HCT116 (cell line): ENCODE results near the gene SPAG8. TPM values are rescaled to one million over a fixed set of nuclear protein-coding genes. Genes with fewer than 3 reads are reported as not detected.

Experiments used
- ATAC-seq: fragments of 200-7000 bp; cut with Tn5 transposase; 2 replicates; pipeline ENCODE4 v1.9.1; 2020; ENCODE audit warnings: mild to moderate bottlenecking, moderate library complexity
- BruUV-seq: library from RNA; stranded (reverse); fragments of 400-500 nt; replicated peaks from 2 replicates; lab custom pipeline; 2021; lab: Mats Ljungman, UMichigan
- CTCF ChIA-PET: fragments of 300-600 bp; sonication (Branson Sonifier 250); formaldehyde crosslinking; loops from one replicate; lab custom pipeline; 2021; ENCODE audit warnings: antibody characterized with exemption; lab: Charles Lee
- POLR2A ChIA-PET: fragments of 300-600, 350-600 bp; sonication (Branson Sonifier 250); formaldehyde crosslinking; loops from one replicate; lab custom pipeline; 2021; ENCODE audit warnings: antibody characterized with exemption; lab: Charles Lee
- RAD21 ChIA-PET, 2 experiments: fragments of 300-600 bp; sonication (Branson Sonifier 250); formaldehyde crosslinking; loops; one replicate each; lab custom pipeline; 2023; ENCODE audit warnings: low total read pairs in 2 of 2; ENCODE audit not compliant: uncharacterized antibody in 2 of 2, unreplicated experiment in 2 of 2, low non-redundant PET in 1 of 2; lab: Charles Lee
- DNase-seq: peaks from one replicate; pipeline ENCODE4 v3.0.0-alpha.2; 2010; ENCODE audit warnings: low read depth, low spot score
- H2AFZ ChIP-seq: fragments of 200-600 bp; shearing (Covaris generic), sonication (generic); 2 replicates; pipeline ENCODE4 v1.6.1; 2017; ENCODE audit warnings: low read depth, mixed run types, mixed read lengths, antibody characterized with exemption, low read length; ENCODE audit not compliant: poor library complexity, severe bottlenecking
- H3K27ac ChIP-seq: 2 replicates; pipeline ENCODE4 v1.5.1; 2012; ENCODE audit warnings: low read depth, low read length
- H3K27me3 ChIP-seq: fragments of 200-600 bp; sonication (generic); 2 replicates; pipeline ENCODE4 v1.6.1; 2016; ENCODE audit warnings: mixed run types, low read length, mixed read lengths; ENCODE audit not compliant: insufficient read depth
- H3K36me3 ChIP-seq, 2 experiments: fragments of 200-500 bp in 1 of 2; fragments of 200-600 bp in 1 of 2; sonication (Bioruptor generic) in 1 of 2; sonication (generic) in 1 of 2; 2 replicates each; pipeline versions ENCODE4 v1.5.1 to v1.6.1; 2014 to 2016; ENCODE audit warnings: low read length in 2 of 2, inconsistent platforms in 1 of 2, mixed read lengths in 1 of 2, mixed run types in 1 of 2; ENCODE audit not compliant: insufficient read depth in 2 of 2, control insufficient read depth in 1 of 2
- H3K4me1 ChIP-seq, 2 experiments: fragments of 200-600 bp in 1 of 2; sonication (generic) in 1 of 2; 2 replicates each; pipeline versions ENCODE4 v1.5.1 to v1.6.1; 2012 to 2017; ENCODE audit warnings: low read length in 2 of 2, inconsistent platforms in 1 of 2, mild to moderate bottlenecking in 1 of 2, mixed read lengths in 1 of 2, mixed run types in 1 of 2, moderate library complexity in 1 of 2; ENCODE audit not compliant: insufficient read depth in 2 of 2, control insufficient read depth in 1 of 2
- H3K4me2 ChIP-seq: fragments of 200-600 bp; sonication (generic); 2 replicates; pipeline ENCODE4 v1.6.1; 2017; ENCODE audit warnings: mixed run types, low read length, mixed read lengths
- H3K4me3 ChIP-seq, 2 experiments: fragments of 200-600 bp in 1 of 2; sonication (generic) in 1 of 2; replicated peaks in 1 of 2; 2 replicates each; pipeline ENCODE4 v1.5.1; 2011 to 2016; ENCODE audit warnings: low read length in 2 of 2, control low read depth in 1 of 2, low read depth in 1 of 2, mild to moderate bottlenecking in 1 of 2, mixed read lengths in 1 of 2, mixed run types in 1 of 2
- H3K79me2 ChIP-seq: fragments of 200-600 bp; sonication (generic); 2 replicates; pipeline ENCODE4 v1.6.1; 2017; ENCODE audit warnings: mild to moderate bottlenecking, mixed run types, low read length, moderate library complexity, mixed read lengths; ENCODE audit not compliant: insufficient read depth
- H3K9ac ChIP-seq: fragments of 200-600 bp; sonication (generic); 2 replicates; pipeline ENCODE4 v1.6.1; 2016; ENCODE audit warnings: low read length, mixed read lengths
- H3K9me2 ChIP-seq: fragments of 200-600 bp; sonication (generic), shearing (Covaris generic); 2 replicates; pipeline ENCODE4 v1.6.1; 2017; ENCODE audit warnings: mixed run types, mild to moderate bottlenecking, moderate library complexity; ENCODE audit not compliant: insufficient read depth
- H3K9me3 ChIP-seq, 2 experiments: fragments of 200-500 bp in 1 of 2; fragments of 200-600 bp in 1 of 2; sonication (Bioruptor generic) in 1 of 2; sonication (generic) in 1 of 2; 2 replicates each; pipeline ENCODE4 v1.6.1; 2014 to 2017; ENCODE audit warnings: low read length in 2 of 2, mixed read lengths in 2 of 2, inconsistent platforms in 1 of 2, low read depth in 1 of 2, mild to moderate bottlenecking in 1 of 2, mixed run types in 1 of 2, moderate library complexity in 1 of 2; ENCODE audit not compliant: control insufficient read depth in 1 of 2, insufficient read depth in 1 of 2
- H4K20me1 ChIP-seq: fragments of 200-600 bp; sonication (generic), shearing (Covaris generic); 2 replicates; pipeline ENCODE4 v1.6.1; 2017; ENCODE audit warnings: mixed run types, mild to moderate bottlenecking, moderate library complexity; ENCODE audit not compliant: insufficient read depth
- CBX3 ChIP-seq: IDR thresholded peaks from 2 replicates; pipeline ENCODE4 v1.6.1; 2012; ENCODE audit warnings: low read depth
- CEBPB ChIP-seq: IDR thresholded peaks from 2 replicates; pipeline ENCODE4 v1.6.1; 2012; ENCODE audit warnings: low read depth
- EGR1 ChIP-seq: IDR thresholded peaks from 2 replicates; pipeline ENCODE4 v1.6.1; 2012; ENCODE audit warnings: low read depth
- ELF1 ChIP-seq: IDR thresholded peaks from 2 replicates; pipeline ENCODE4 v1.6.1; 2012; ENCODE audit warnings: low read depth, borderline replicate concordance
- EZH2 ChIP-seq: fragments of 200-600 bp; sonication (generic); IDR thresholded peaks from 2 replicates; pipeline ENCODE4 v1.6.1; 2017; ENCODE audit warnings: antibody characterized with exemption, mixed run types
- FOSL1 ChIP-seq: IDR thresholded peaks from 2 replicates; pipeline ENCODE4 v1.6.1; 2012; ENCODE audit warnings: low read depth
- JUND ChIP-seq: IDR thresholded peaks from 2 replicates; pipeline ENCODE4 v1.6.1; 2012
- POLR2AphosphoS5 ChIP-seq: IDR thresholded peaks from 2 replicates; pipeline ENCODE4 v1.6.1; 2011; ENCODE audit warnings: mild to moderate bottlenecking, low read depth, low read length, moderate library complexity
- RAD21 ChIP-seq: IDR thresholded peaks from 2 replicates; pipeline ENCODE4 v1.6.1; 2012; ENCODE audit warnings: low read depth, mild to moderate bottlenecking
- SIN3A ChIP-seq: IDR thresholded peaks from 2 replicates; pipeline ENCODE4 v1.6.1; 2012; ENCODE audit warnings: low read depth
- SP1 ChIP-seq: IDR thresholded peaks from 2 replicates; pipeline ENCODE4 v1.6.1; 2012; ENCODE audit warnings: low read depth
- SRF ChIP-seq: IDR thresholded peaks from 2 replicates; pipeline ENCODE4 v1.6.1; 2012; ENCODE audit warnings: low read depth
- TCF7L2 ChIP-seq: IDR thresholded peaks from 2 replicates; pipeline ENCODE4 v1.7.0; 2011; ENCODE audit warnings: borderline replicate concordance, inconsistent platforms; ENCODE audit not compliant: insufficient read depth, insufficient read length; ENCODE audit errors: extremely low read depth
- ZFX ChIP-seq: fragments of 450-650 bp; IDR thresholded peaks from 2 replicates; pipeline ENCODE4 v1.6.1; 2017
- ZNF274 ChIP-seq: fragments of 200-500 bp; sonication (Bioruptor generic); IDR thresholded peaks from 2 replicates; pipeline ENCODE4 v1.6.1; 2014; ENCODE audit warnings: mild to moderate bottlenecking, low read depth, low read length, inconsistent platforms
- intact Hi-C: fragments of 100-400 bp; cut with micrococcal nuclease; formaldehyde crosslinking; loops from 2 replicates; pipeline ENCODE4 v1.10.0; 2022
- total RNA-seq: library from RNA; stranded (reverse); gene quantifications from one replicate; pipeline ENCODE4 v1.2.1, GENCODE V29; 2021; ENCODE audit not compliant: unreplicated experiment
- TF ChIP-seq, protein P1 (sequence below): IDR thresholded peaks from 2 replicates; pipeline ENCODE4 v1.6.1; 2012
- TF ChIP-seq, protein P2 (sequence below): IDR thresholded peaks from 2 replicates; pipeline ENCODE4 v1.6.1; 2011; ENCODE audit warnings: mild to moderate bottlenecking, low read length, moderate library complexity; ENCODE audit not compliant: insufficient replicate concordance; ENCODE audit errors: extremely low read depth
- TF ChIP-seq, protein P3 (sequence below): IDR thresholded peaks from 2 replicates; pipeline ENCODE4 v1.6.1; 2012
- TF ChIP-seq, protein P4 (sequence below), 3 experiments: fragments of 200-600 bp in 1 of 3; sonication (generic) in 1 of 3; IDR thresholded peaks in 2 of 3; conservative IDR thresholded peaks in 1 of 3; 2 replicates each; pipeline ENCODE4 v1.5.1; 2012 to 2017; ENCODE audit warnings: low read depth in 2 of 3, low read length in 2 of 3, antibody characterized with exemption in 1 of 3, borderline replicate concordance in 1 of 3, control low read depth in 1 of 3, mild to moderate bottlenecking in 1 of 3, mixed read lengths in 1 of 3, mixed run types in 1 of 3, moderate library complexity in 1 of 3; ENCODE audit not compliant: insufficient read depth in 1 of 3

Gene SPAG8
- total RNA-seq, 1 experiment from 2014 or later = 0.39 TPM

DNA sequence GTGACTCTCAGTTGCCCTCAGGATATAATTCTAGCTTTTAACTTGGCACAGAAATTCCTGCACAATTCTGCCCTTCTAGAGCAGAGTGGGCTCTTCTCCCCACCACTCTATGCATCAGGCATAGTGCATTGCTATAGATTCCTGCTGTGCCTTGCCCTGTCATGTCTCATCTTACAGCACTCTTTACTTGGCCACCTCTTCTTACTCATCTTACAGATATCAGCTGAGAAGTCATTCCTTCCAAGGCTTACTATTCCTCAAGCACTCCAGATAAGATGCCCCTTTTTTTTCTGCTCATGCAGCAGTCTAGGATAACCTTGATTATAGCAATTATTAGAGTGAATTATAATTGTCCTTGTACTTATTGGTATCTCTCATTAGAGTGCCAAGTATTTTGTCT lies 10.9 kb upstream of the SPAG8 start:
- H3K9ac ChIP-seq = no peak overlapping the region
- CTCF ChIA-PET = no interaction called here
- H3K27me3 ChIP-seq = no peaks in the 10 kb centered on the region
- no peaks in the 10 kb centered on the region for H4K20me1 ChIP-seq
- TF ChIP-seq EGR1 (no peak), EZH2 (no peak), ELF1 (no peak), SIN3A (no peak), RAD21 (no peak), ZFX (no peak), CEBPB (no peak)
- TF ChIP-seq, protein P1, sequence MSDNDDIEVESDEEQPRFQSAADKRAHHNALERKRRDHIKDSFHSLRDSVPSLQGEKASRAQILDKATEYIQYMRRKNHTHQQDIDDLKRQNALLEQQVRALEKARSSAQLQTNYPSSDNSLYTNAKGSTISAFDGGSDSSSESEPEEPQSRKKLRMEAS = no peak
- TF ChIP-seq, protein P2, sequence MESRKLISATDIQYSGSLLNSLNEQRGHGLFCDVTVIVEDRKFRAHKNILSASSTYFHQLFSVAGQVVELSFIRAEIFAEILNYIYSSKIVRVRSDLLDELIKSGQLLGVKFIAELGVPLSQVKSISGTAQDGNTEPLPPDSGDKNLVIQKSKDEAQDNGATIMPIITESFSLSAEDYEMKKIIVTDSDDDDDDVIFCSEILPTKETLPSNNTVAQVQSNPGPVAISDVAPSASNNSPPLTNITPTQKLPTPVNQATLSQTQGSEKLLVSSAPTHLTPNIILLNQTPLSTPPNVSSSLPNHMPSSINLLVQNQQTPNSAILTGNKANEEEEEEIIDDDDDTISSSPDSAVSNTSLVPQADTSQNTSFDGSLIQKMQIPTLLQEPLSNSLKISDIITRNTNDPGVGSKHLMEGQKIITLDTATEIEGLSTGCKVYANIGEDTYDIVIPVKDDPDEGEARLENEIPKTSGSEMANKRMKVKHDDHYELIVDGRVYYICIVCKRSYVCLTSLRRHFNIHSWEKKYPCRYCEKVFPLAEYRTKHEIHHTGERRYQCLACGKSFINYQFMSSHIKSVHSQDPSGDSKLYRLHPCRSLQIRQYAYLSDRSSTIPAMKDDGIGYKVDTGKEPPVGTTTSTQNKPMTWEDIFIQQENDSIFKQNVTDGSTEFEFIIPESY = no peak
- TF ChIP-seq, protein P3, sequence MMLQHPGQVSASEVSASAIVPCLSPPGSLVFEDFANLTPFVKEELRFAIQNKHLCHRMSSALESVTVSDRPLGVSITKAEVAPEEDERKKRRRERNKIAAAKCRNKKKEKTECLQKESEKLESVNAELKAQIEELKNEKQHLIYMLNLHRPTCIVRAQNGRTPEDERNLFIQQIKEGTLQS = no peak
- POLR2A ChIA-PET = no interaction called here
- H3K9me2 ChIP-seq = no peaks in the 10 kb centered on the region
- BruUV-seq = no TSS peak
- no peak overlapping the region for H3K4me2 ChIP-seq
- DNase-seq = no peak
- RAD21 ChIA-PET = no interaction called here
- no peaks in the 10 kb centered on the region for H3K9me3 ChIP-seq
- H3K79me2 ChIP-seq = no peaks in the 10 kb centered on the region
- peaks cover 0 to 6% of the 10 kb centered on the region in 2 experiments; a peak in 2 of 4 replicates for H3K4me1 ChIP-seq
- no peak overlapping the region for H3K27ac ChIP-seq
- H3K4me3 ChIP-seq = no peak overlapping the region
- intact Hi-C loops = no loop called here
- H2AFZ ChIP-seq = no peak overlapping the region
- no peaks in the 10 kb centered on the region for H3K36me3 ChIP-seq
- ATAC-seq = no peak

DNA sequence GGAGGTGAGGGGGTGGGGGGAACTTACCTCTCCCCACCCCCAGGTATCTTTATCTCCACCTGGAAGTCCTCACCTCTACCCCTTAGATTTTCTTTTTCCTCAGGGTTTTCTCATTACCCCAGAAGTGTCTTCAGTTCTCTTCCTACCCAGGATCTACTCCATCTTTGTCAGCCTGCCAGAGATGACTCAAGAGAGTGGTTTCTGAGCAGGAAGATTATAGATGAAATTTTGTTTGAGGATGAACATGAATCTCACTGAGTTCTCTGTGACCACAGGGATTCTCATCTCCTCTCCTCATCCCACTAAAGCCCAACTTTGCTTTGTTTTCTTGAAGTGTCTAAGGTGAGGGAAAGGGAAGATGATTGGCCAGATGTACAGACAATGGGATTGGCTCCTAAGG lies 8.0 kb upstream of the SPAG8 start:
- BruUV-seq = no TSS peak
- no peaks in the 10 kb centered on the region for H3K36me3 ChIP-seq
- RAD21 ChIA-PET = no interaction called here
- H2AFZ ChIP-seq = no peak overlapping the region
- H3K79me2 ChIP-seq = no peaks in the 10 kb centered on the region
- POLR2A ChIA-PET = no interaction called here
- no peaks in the 10 kb centered on the region for H4K20me1 ChIP-seq
- H3K27me3 ChIP-seq = no peaks in the 10 kb centered on the region
- CTCF ChIA-PET = no interaction called here
- ATAC-seq = no peak
- H3K4me2 ChIP-seq = no peak overlapping the region
- H3K27ac ChIP-seq = no peak overlapping the region
- H3K4me3 ChIP-seq = no peak overlapping the region
- no peak for DNase-seq
- H3K4me1 ChIP-seq = peaks cover 0 to 3% of the 10 kb centered on the region in 2 experiments; a peak in 1 of 4 replicates
- no peaks in the 10 kb centered on the region for H3K9me2 ChIP-seq
- intact Hi-C loops = no loop called here
- H3K9ac ChIP-seq = no peak overlapping the region
- no peaks in the 10 kb centered on the region for H3K9me3 ChIP-seq
- TF ChIP-seq ZNF274 = no peak
- no peak for TF ChIP-seq JUND
- TF ChIP-seq CBX3 = no peak
- TF ChIP-seq, protein P1 = no peak
- no peak for TF ChIP-seq POLR2AphosphoS5
- TF ChIP-seq, protein P3 = no peak
- no peak for TF ChIP-seq SRF
- no peak for TF ChIP-seq CEBPB
- no peak for TF ChIP-seq FOSL1
- no peak for TF ChIP-seq TCF7L2
- no peak for TF ChIP-seq SP1
- TF ChIP-seq, protein P4, sequence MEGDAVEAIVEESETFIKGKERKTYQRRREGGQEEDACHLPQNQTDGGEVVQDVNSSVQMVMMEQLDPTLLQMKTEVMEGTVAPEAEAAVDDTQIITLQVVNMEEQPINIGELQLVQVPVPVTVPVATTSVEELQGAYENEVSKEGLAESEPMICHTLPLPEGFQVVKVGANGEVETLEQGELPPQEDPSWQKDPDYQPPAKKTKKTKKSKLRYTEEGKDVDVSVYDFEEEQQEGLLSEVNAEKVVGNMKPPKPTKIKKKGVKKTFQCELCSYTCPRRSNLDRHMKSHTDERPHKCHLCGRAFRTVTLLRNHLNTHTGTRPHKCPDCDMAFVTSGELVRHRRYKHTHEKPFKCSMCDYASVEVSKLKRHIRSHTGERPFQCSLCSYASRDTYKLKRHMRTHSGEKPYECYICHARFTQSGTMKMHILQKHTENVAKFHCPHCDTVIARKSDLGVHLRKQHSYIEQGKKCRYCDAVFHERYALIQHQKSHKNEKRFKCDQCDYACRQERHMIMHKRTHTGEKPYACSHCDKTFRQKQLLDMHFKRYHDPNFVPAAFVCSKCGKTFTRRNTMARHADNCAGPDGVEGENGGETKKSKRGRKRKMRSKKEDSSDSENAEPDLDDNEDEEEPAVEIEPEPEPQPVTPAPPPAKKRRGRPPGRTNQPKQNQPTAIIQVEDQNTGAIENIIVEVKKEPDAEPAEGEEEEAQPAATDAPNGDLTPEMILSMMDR (IDR thresholded peaks at IDR 0.05 in 2 of 3, conservative IDR thresholded peaks at IDR 0.05 in 1 of 3; ENCODE audit: borderline replicate concordance in 1 of 3, insufficient read depth in 1 of 3, low read depth in 2 of 3, low read length in 2 of 3) = no peak
